ENCODE measurements around the gene FRZB.

GRCh38 chr2:182866461-182867406 is at the start of gene FRZB:
- TF ChIP-seq CTCF (conservative IDR thresholded peaks at IDR 0.05) (no peak), ZFX (IDR thresholded peaks at IDR 0.05) (no peak)

Data from C4-2B (cell line).